Body of pancreas (tissue), 4 donors: ENCODE measurements around the gene NAT9. TPM values are rescaled to one million over a fixed set of nuclear protein-coding genes. Genes with fewer than 3 reads are reported as not detected.

ENCODE experiments used
- ATAC-seq: fragments of 150-250 bp; one replicate; pipeline ENCODE4 v1.9.1; 2016
- DNase-seq, 4 donors: peaks; one replicate each; pipeline ENCODE4 v3.0.0-alpha.2; 2019
- H3K27ac ChIP-seq, 4 donors: fragments of 200-600 bp; sonication (generic); 1 replicate in 3 of 4; 2 replicates in 1 of 4; pipeline versions ENCODE4 v1.5.1 to v1.6.1; 2016 to 2019; ENCODE audit warnings: mild to moderate bottlenecking in 1 of 4, mixed read lengths in 1 of 4, moderate library complexity in 1 of 4
- H3K27me3 ChIP-seq, 2 donors: fragments of 200-600 bp; sonication (generic); one replicate each; pipeline ENCODE4 v1.6.0; 2016; ENCODE audit warnings: mild to moderate bottlenecking in 1 of 2
- H3K36me3 ChIP-seq, 2 donors: fragments of 200-600 bp; sonication (generic); replicated peaks in 1 of 2; 2 replicates each; pipeline ENCODE4 v1.5.1; 2016; ENCODE audit warnings: low read depth in 2 of 2; ENCODE audit not compliant: insufficient read depth in 1 of 2
- H3K4me1 ChIP-seq: fragments of 200-600 bp; sonication (generic); one replicate; pipeline ENCODE4 v1.6.0; 2016
- H3K4me3 ChIP-seq, 2 donors: fragments of 200-600 bp; sonication (generic); 1 replicate in 1 of 2; 2 replicates in 1 of 2; pipeline ENCODE4 v1.5.1; 2016 to 2019
- H3K9me3 ChIP-seq, 3 donors: fragments of 200-600 bp; sonication (generic); 1 replicate in 2 of 3; 2 replicates in 1 of 3; pipeline ENCODE4 v1.5.1; 2016
- CTCF ChIP-seq, 7 experiments: fragments of 450-650 bp in 4 of 7; fragments of 200-600 bp in 3 of 7; sonication (generic) in 3 of 7; IDR thresholded peaks; one replicate each; pipeline ENCODE4 v1.5.1; 2016 to 2019; ENCODE audit warnings: antibody characterized with exemption in 7 of 7
- POLR2A ChIP-seq, 3 donors: fragments of 450-650 bp; IDR thresholded peaks; one replicate each; pipeline ENCODE4 v1.6.1; 2016; ENCODE audit warnings: antibody characterized with exemption in 3 of 3, mild to moderate bottlenecking in 2 of 3
- WGBS, 2 donors: methylation state at CpG; one replicate each; pipeline ENCODE4 v1.1.5; 2017; 5-methylcytosine and 5-hydroxymethylcytosine counted together
- intact Hi-C: fragments of 100-400 bp; cut with DNase I; formaldehyde crosslinking; loops from one replicate; pipeline ENCODE4 v1.15.1; 2023
- total RNA-seq, 2 donors: library from RNA; depleted of rRNA; stranded (reverse); fragments of >200 nt; gene quantifications; one replicate each; pipeline ENCODE4 v1.1.0, GENCODE V29; 2016

The NAT9 gene
- 10 to 100 TPM; 21.8 to 23.3 TPM for total RNA-seq

GRCh38 chr17:74776044-74776962 is at the start of gene NAT9:
TSS of gene NAT9 (minus strand) at chr17:74776345. CDS start at chr17:74775698, 647 bp downstream.
- Histone ChIP-seq H3K4me3 (peak within 1 kb of the TSS; percentile 82 to 92), H3K36me3 (peaks cover 0 to 6% of the 10 kb centered on the region in 2 donors), H3K27me3 (no peaks in the 10 kb centered on the region), H3K27ac (peak within 1 kb of the TSS; percentile 26 to 73 (median 61)), H3K9me3 (no peaks in the 10 kb centered on the region), H3K4me1 (peaks cover 31% of the 10 kb centered on the region)
- 1% methylated on average over 26 to 58 of the region's 64 CpGs for WGBS, 2 donors
- DNase-seq, result peak; percentile 97 to 99 (median 98)
- intact Hi-C loops, result loop anchor here (5.0 kb wide), 1 partner anchor 34 kb away; no protein-coding TSS in a partner anchor
- ATAC-seq, result peak; percentile 98
- TF ChIP-seq POLR2A (IDR thresholded peaks at IDR 0.05) (peak in 2 of 3 donors; percentile 51 to 61), CTCF (IDR thresholded peaks at IDR 0.05) (peak in 1 of 7 experiments; percentile 30)

GRCh38 chr17:74824961-74825627 is 48.9 kb upstream of the NAT9 start:
- 81 to 85% methylated on average over 8 to 11 of the region's 11 CpGs for WGBS, 2 donors
- Histone ChIP-seq H3K4me1 (no peaks in the 10 kb centered on the region), H3K9me3 (no peaks in the 10 kb centered on the region), H3K27ac (no peak overlapping the region), H3K36me3 (no peaks in the 10 kb centered on the region), H3K4me3 (no peak overlapping the region), H3K27me3 (no peaks in the 10 kb centered on the region)
- ATAC-seq (no peak), DNase-seq (no peak)
- TF ChIP-seq POLR2A (IDR thresholded peaks at IDR 0.05), result no peak
- no peak for TF ChIP-seq CTCF (IDR thresholded peaks at IDR 0.05)
- intact Hi-C loops, result no loop called here

GRCh38 chr17:74822939-74823367 is 46.8 kb upstream of the NAT9 start:
- H3K4me1 ChIP-seq, result no peaks in the 10 kb centered on the region
- DNase-seq (no peak), ATAC-seq (no peak)
- no peak overlapping the region for H3K4me3 ChIP-seq
- no peaks in the 10 kb centered on the region for H3K9me3 ChIP-seq
- no peaks in the 10 kb centered on the region for H3K27me3 ChIP-seq
- no peak overlapping the region for H3K27ac ChIP-seq
- intact Hi-C loops, result no loop called here
- 82 to 87% methylated on average over 12 of the region's 12 CpGs for WGBS, 2 donors
- H3K36me3 ChIP-seq, result no peaks in the 10 kb centered on the region
- no peak for TF ChIP-seq POLR2A (IDR thresholded peaks at IDR 0.05)

GRCh38 chr17:74822335-74822938 is 46.3 kb upstream of the NAT9 start:
- no peaks in the 10 kb centered on the region for H3K36me3 ChIP-seq
- H3K4me1 ChIP-seq, result no peaks in the 10 kb centered on the region
- DNase-seq, result no peak
- 82 to 94% methylated on average over 9 to 15 of the region's 15 CpGs for WGBS, 2 donors
- intact Hi-C loops, result no loop called here
- TF ChIP-seq CTCF (IDR thresholded peaks at IDR 0.05) (no peak), POLR2A (IDR thresholded peaks at IDR 0.05) (no peak)
- no peaks in the 10 kb centered on the region for H3K27me3 ChIP-seq
- H3K27ac ChIP-seq, result no peak overlapping the region
- no peak for ATAC-seq
- H3K9me3 ChIP-seq, result no peaks in the 10 kb centered on the region
- no peak overlapping the region for H3K4me3 ChIP-seq
